Fibroblast of upper back skin (primary cell): ENCODE results near the gene ROBO4.

Experiments
- DNase-seq: peaks from one replicate; pipeline ENCODE4 v3.0.0-alpha.2; 2013

The ROBO4 gene

GRCh38 chr11:124839128-124839971 is 58.3 kb downstream of the ROBO4 start:
- DNase-seq = no peak

- DNase-seq = no peak
Observed at GRCh38 chr11:124838805-124839127, 58.9 kb downstream of the ROBO4 start.

- DNase-seq = peak; percentile 79
Observed at GRCh38 chr11:124837491-124837856, 60.2 kb downstream of the ROBO4 start.

DNA sequence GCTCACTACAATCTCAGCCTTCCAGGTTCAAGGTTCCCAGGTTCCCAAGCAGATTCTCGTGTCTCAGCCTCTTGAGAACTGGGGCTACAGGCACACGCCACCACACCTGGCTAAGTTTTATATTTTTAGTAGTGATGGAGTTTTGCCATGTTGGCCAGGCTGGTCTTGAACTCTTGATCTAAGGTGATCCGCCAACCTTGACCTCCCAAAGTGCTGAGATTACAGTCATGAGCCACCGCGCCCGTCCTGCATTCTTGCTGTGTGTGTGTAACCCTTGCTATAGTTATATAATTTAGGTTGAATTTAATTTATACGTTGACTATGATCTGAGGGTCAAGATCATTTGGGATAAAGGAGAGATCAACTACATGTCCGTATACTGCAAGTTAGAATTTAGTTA is 61.7 kb downstream of the ROBO4 start:
- no peak for DNase-seq

DNA sequence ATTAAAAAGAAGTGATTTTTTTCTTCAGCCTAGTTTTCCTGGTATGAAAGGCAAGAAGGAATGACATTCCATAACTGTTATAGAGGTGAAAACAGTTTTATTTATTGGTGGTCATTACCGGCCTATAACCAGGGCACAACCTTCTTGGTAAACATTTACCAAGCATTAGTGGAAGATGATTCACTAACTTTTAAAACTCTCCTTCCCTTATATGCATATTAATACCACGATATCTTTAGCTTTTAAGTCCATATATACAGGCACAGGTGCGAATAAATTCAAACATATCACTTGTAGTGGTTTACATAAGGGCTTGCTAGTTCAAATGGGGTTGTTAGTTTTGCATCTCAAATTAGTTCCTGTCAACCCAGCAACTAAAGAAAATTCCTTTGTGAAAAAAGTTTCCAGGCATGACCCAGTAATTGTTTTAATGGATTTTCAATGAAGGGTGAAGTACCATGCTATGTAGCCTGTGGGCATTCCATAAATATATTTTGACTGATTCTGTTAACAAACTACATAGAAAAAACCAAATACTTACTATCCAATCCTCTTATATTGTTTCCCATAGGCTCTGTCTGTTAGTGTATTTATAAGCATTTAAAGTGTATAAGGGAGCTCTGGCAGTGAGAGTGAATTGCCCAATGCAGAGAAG is 63.0 kb downstream of the ROBO4 start:
- no peak for DNase-seq
